PC-9 (cell line): Measurements from ENCODE around the gene SLC7A10. TPM values are rescaled to one million over a fixed set of nuclear protein-coding genes. Genes with fewer than 3 reads are reported as not detected.

ENCODE experiments used
- BruUV-seq: library from RNA; stranded (reverse); fragments of 400-500 nt; replicated peaks from 2 replicates; lab custom pipeline; 2021; lab: Mats Ljungman, UMichigan
- CTCF ChIA-PET: fragments of 300-600 bp; sonication (Branson Sonifier 250); formaldehyde crosslinking; loops from one replicate; lab custom pipeline; 2022; ENCODE audit warnings: antibody characterized with exemption; lab: Charles Lee
- POLR2A ChIA-PET: fragments of 300-600 bp; sonication (Branson Sonifier 250); formaldehyde crosslinking; loops from one replicate; lab custom pipeline; 2022; ENCODE audit warnings: antibody characterized with exemption; ENCODE audit not compliant: unreplicated experiment; lab: Charles Lee
- DNase-seq, 2 experiments: peaks; one replicate each; pipeline versions ENCODE4 v3.0.0 to v3.0.0-alpha.2; 2015 to 2022; ENCODE audit warnings: mixed read lengths in 1 of 2
- H2AFZ ChIP-seq: fragments of 200-600 bp; sonication (generic); 2 replicates; pipeline ENCODE4 v1.8.1; 2017; ENCODE audit warnings: antibody characterized with exemption
- H3F3A ChIP-seq: fragments of 200-600 bp; sonication (generic); 2 replicates; pipeline ENCODE4 v1.8.1; 2017; ENCODE audit warnings: antibody characterized with exemption, mild to moderate bottlenecking, low read depth; ENCODE audit not compliant: insufficient read depth
- H3K27ac ChIP-seq: fragments of 200-600 bp; sonication (generic); 2 replicates; pipeline ENCODE4 v1.6.1; 2016; ENCODE audit warnings: mixed run types
- H3K27me3 ChIP-seq: fragments of 200-600 bp; sonication (generic); 2 replicates; pipeline ENCODE4 v1.6.1; 2016; ENCODE audit warnings: low read depth, mixed run types; ENCODE audit not compliant: insufficient read depth
- H3K36me3 ChIP-seq: fragments of 200-600 bp; sonication (generic); 2 replicates; pipeline ENCODE4 v1.6.1; 2016; ENCODE audit warnings: low read depth, mixed run types
- H3K4me1 ChIP-seq: fragments of 200-600 bp; sonication (generic); replicated peaks from 2 replicates; pipeline ENCODE4 v1.6.1; 2016; ENCODE audit warnings: mixed run types; ENCODE audit not compliant: insufficient read depth
- H3K4me2 ChIP-seq: fragments of 200-600 bp; sonication (generic); 2 replicates; pipeline ENCODE4 v1.6.1; 2017; ENCODE audit warnings: mixed run types
- H3K4me3 ChIP-seq: fragments of 200-600 bp; sonication (generic); 2 replicates; pipeline ENCODE4 v1.6.1; 2016; ENCODE audit warnings: mixed run types
- H3K79me2 ChIP-seq: fragments of 200-600 bp; sonication (generic); 2 replicates; pipeline ENCODE4 v1.6.1; 2017; ENCODE audit warnings: low read depth, mixed run types
- H3K9me2 ChIP-seq: fragments of 200-600 bp; sonication (generic); 2 replicates; pipeline ENCODE4 v1.8.1; 2017; ENCODE audit warnings: mild to moderate bottlenecking; ENCODE audit not compliant: insufficient read depth
- H3K9me3 ChIP-seq: fragments of 200-600 bp; sonication (generic); 2 replicates; pipeline ENCODE4 v1.8.1; 2016; ENCODE audit warnings: low read depth; ENCODE audit not compliant: insufficient read depth
- H4K20me1 ChIP-seq: fragments of 200-600 bp; sonication (generic); 2 replicates; pipeline ENCODE4 v1.8.1; 2017; ENCODE audit not compliant: insufficient read depth
- CTCF ChIP-seq: fragments of 200-600 bp; sonication (generic); conservative IDR thresholded peaks from 2 replicates; pipeline ENCODE4 v1.6.1; 2017; ENCODE audit warnings: mixed run types, antibody characterized with exemption, mild to moderate bottlenecking, moderate library complexity
- EZH2 ChIP-seq: fragments of 200-600 bp; sonication (generic); IDR thresholded peaks from 2 replicates; pipeline ENCODE4 v1.8.0; 2017; ENCODE audit warnings: antibody characterized with exemption, low read depth
- intact Hi-C: fragments of 100-400 bp; cut with micrococcal nuclease; formaldehyde crosslinking; loops from one replicate; pipeline ENCODE4 v1.10.0; 2022; ENCODE audit not compliant: unreplicated experiment
- total RNA-seq: library from RNA; stranded (reverse); gene quantifications from 2 replicates; pipeline ENCODE4 v1.2.3, GENCODE V29; 2021

SLC7A10 gene
- total RNA-seq, 1 experiment from 2014 or later = not detected

GRCh38 chr19:33251526-33252090, 26.0 kb upstream of the SLC7A10 start:
- intact Hi-C loops = no loop called here
- H3K27me3 ChIP-seq = no peaks in the 10 kb centered on the region
- POLR2A ChIA-PET = no interaction called here
- no peak overlapping the region for H2AFZ ChIP-seq
- no peak overlapping the region for H3K27ac ChIP-seq
- no peak for DNase-seq
- H3K4me2 ChIP-seq = no peak overlapping the region
- no TSS peak for BruUV-seq
- no peaks in the 10 kb centered on the region for H4K20me1 ChIP-seq
- H3K36me3 ChIP-seq = no peaks in the 10 kb centered on the region
- CTCF ChIA-PET = no interaction called here
- no peaks in the 10 kb centered on the region for H3K9me3 ChIP-seq
- H3K79me2 ChIP-seq = no peaks in the 10 kb centered on the region
- TF ChIP-seq CTCF (no peak), EZH2 (no peak)
- H3K9me2 ChIP-seq = no peaks in the 10 kb centered on the region
- no peak overlapping the region for H3K4me3 ChIP-seq
- peaks cover 8% of the 10 kb centered on the region; the same call in 1 of the 2 replicates for H3K4me1 ChIP-seq
- H3F3A ChIP-seq = peaks cover 10% of the 10 kb centered on the region; the same call in 1 of the 2 replicates

DNA sequence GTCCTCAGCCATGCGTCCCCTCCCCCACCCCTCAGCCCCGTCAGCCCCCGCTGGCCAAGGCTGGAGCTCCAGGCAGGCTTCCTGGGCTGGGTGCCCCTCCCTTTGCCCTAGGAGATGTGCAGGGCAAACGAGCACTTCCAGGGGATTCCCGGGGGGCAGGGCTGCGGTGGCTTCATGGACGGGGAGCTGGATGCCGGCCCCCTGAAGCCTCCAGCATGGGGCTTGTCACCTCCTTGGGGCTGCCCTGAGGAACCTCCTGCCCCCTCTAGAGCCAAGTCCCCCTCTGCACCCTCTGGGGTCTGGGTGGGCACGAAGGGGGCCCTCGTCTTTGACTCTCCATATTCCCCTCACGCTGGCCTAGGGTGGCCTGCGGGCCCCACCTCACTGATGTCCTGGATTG, 25.4 kb upstream of the SLC7A10 start:
- H3F3A ChIP-seq = peaks cover 10% of the 10 kb centered on the region; the same call in 1 of the 2 replicates
- no peak for TF ChIP-seq CTCF
- TF ChIP-seq EZH2 = no peak
- H3K27me3 ChIP-seq = no peaks in the 10 kb centered on the region

GRCh38 chr19:33250500-33250899, 24.9 kb upstream of the SLC7A10 start:
- H3K79me2 ChIP-seq = no peaks in the 10 kb centered on the region
- no peaks in the 10 kb centered on the region for H3K27me3 ChIP-seq
- H3K9me2 ChIP-seq = no peaks in the 10 kb centered on the region
- TF ChIP-seq EZH2 (no peak), CTCF (no peak)
- H3K9me3 ChIP-seq = no peaks in the 10 kb centered on the region
- H3K36me3 ChIP-seq = no peaks in the 10 kb centered on the region
- H3K4me2 ChIP-seq = no peak overlapping the region
- ChIA-PET CTCF (no interaction called here), POLR2A (interaction anchor here (0.6 kb wide), 1 partner anchor 25 kb away, joined by 7 read pairs; the partner anchor contains the start of gene SLC7A10)
- no peak overlapping the region for H3K27ac ChIP-seq
- intact Hi-C loops = no loop called here
- no peak overlapping the region for H3K4me3 ChIP-seq
- BruUV-seq = no TSS peak
- H3K4me1 ChIP-seq = peaks cover 8% of the 10 kb centered on the region; the same call in 1 of the 2 replicates
- peaks cover 10% of the 10 kb centered on the region; the same call in 1 of the 2 replicates for H3F3A ChIP-seq
- no peak for DNase-seq
- no peaks in the 10 kb centered on the region for H4K20me1 ChIP-seq
- no peak overlapping the region for H2AFZ ChIP-seq

More for the DNA sequence above, 25.4 kb upstream of the SLC7A10 start:
- H3K4me3 ChIP-seq = no peak overlapping the region
- no peaks in the 10 kb centered on the region for H3K79me2 ChIP-seq
- no peaks in the 10 kb centered on the region for H3K9me3 ChIP-seq
- H3K4me2 ChIP-seq = no peak overlapping the region
- intact Hi-C loops = no loop called here
- CTCF ChIA-PET = no interaction called here
- H3K4me1 ChIP-seq = peaks cover 8% of the 10 kb centered on the region; the same call in 1 of the 2 replicates
- POLR2A ChIA-PET = interaction anchor here (0.6 kb wide), 1 partner anchor 26 kb away, joined by 7 read pairs; the partner anchor contains the start of gene SLC7A10
- no peak overlapping the region for H2AFZ ChIP-seq
- H4K20me1 ChIP-seq = no peaks in the 10 kb centered on the region
- H3K27ac ChIP-seq = no peak overlapping the region
- no TSS peak for BruUV-seq
- DNase-seq = no peak
- no peaks in the 10 kb centered on the region for H3K36me3 ChIP-seq
- H3K9me2 ChIP-seq = no peaks in the 10 kb centered on the region
